HepG2 (cell line): ENCODE results near the gene SLC13A3. TPM values are rescaled to one million over a fixed set of nuclear protein-coding genes. Genes with fewer than 3 reads are reported as not detected.

ENCODE experiments used
- BORCS8-MEF2B ChIP-seq: sonication (generic); formaldehyde crosslinking; IDR thresholded peaks from 2 replicates; pipeline ENCODE4 v1.8.0; 2022; ENCODE audit warnings: mild to moderate bottlenecking, missing genetic modification reagents
- CAMTA2 ChIP-seq: sonication (generic); formaldehyde crosslinking; IDR thresholded peaks from 2 replicates; pipeline ENCODE4 v1.4.0; 2020; ENCODE audit warnings: mild to moderate bottlenecking, missing genetic modification reagents, borderline replicate concordance
- CCDC6 ChIP-seq: sonication (generic); formaldehyde crosslinking; IDR thresholded peaks from 2 replicates; pipeline ENCODE4 v1.8.1; 2022; ENCODE audit warnings: mild to moderate bottlenecking, missing genetic modification reagents, moderate library complexity
- CENPBD1 ChIP-seq: sonication (generic); formaldehyde crosslinking; IDR thresholded peaks from 2 replicates; pipeline ENCODE4 v1.8.0; 2022; ENCODE audit warnings: missing genetic modification reagents, low read depth, mild to moderate bottlenecking, borderline replicate concordance
- ETS1 ChIP-seq: sonication (generic); formaldehyde crosslinking; IDR thresholded peaks from 2 replicates; pipeline ENCODE4 v1.4.0; 2020; ENCODE audit warnings: missing genetic modification reagents
- FOSL2 ChIP-seq: sonication (generic); formaldehyde crosslinking; IDR thresholded peaks from 2 replicates; pipeline ENCODE4 v1.4.0; 2020; ENCODE audit warnings: missing genetic modification reagents
- HNRNPH1 ChIP-seq: fragments of 200-400 bp; formaldehyde crosslinking; optimal IDR thresholded peaks from 2 replicates; pipeline ENCODE3; 2017; ENCODE audit warnings: mild to moderate bottlenecking, low read depth, low read length
- KDM4B ChIP-seq: sonication (generic); formaldehyde crosslinking; IDR thresholded peaks from 2 replicates; pipeline ENCODE4 v1.4.0; 2020; ENCODE audit warnings: missing genetic modification reagents
- LCORL ChIP-seq, 2 experiments: fragments of 450-650 bp in 1 of 2; sonication (generic) in 1 of 2; formaldehyde crosslinking in 1 of 2; IDR thresholded peaks; 2 replicates each; pipeline versions ENCODE4 v1.5.0 to v1.6.1; 2017 to 2020; ENCODE audit warnings: antibody characterized with exemption in 1 of 2, missing genetic modification reagents in 1 of 2
- SATB2 ChIP-seq: sonication (generic); formaldehyde crosslinking; IDR thresholded peaks from 2 replicates; pipeline ENCODE4 v1.5.0; 2020; ENCODE audit warnings: missing genetic modification reagents
- SMYD3 ChIP-seq: sonication (generic); formaldehyde crosslinking; IDR thresholded peaks from 2 replicates; pipeline ENCODE4 v1.8.1; 2023; ENCODE audit warnings: mild to moderate bottlenecking, missing genetic modification reagents
- SUZ12 ChIP-seq: fragments of 150-350 bp; IDR thresholded peaks from 2 replicates; pipeline ENCODE4 v1.6.1; 2014; ENCODE audit warnings: low read depth, low read length
- ZBTB1 ChIP-seq: sonication (generic); formaldehyde crosslinking; IDR thresholded peaks from 2 replicates; pipeline ENCODE4 v1.4.0; 2020; ENCODE audit warnings: missing genetic modification reagents, borderline replicate concordance
- ZBTB37 ChIP-seq: sonication (generic); formaldehyde crosslinking; IDR thresholded peaks from 2 replicates; pipeline ENCODE4 v1.4.0; 2020; ENCODE audit warnings: mild to moderate bottlenecking, missing genetic modification reagents
- ZBTB42 ChIP-seq: sonication (generic); formaldehyde crosslinking; IDR thresholded peaks from 2 replicates; pipeline ENCODE4 v1.5.0; 2020; ENCODE audit warnings: mild to moderate bottlenecking, missing genetic modification reagents
- ZFP36L1 ChIP-seq: sonication (generic); formaldehyde crosslinking; IDR thresholded peaks from 2 replicates; pipeline ENCODE4 v1.8.0; 2022; ENCODE audit warnings: mild to moderate bottlenecking, missing genetic modification reagents, moderate library complexity
- ZFP36L2 ChIP-seq: sonication (generic); formaldehyde crosslinking; IDR thresholded peaks from 2 replicates; pipeline ENCODE4 v1.4.0; 2020; ENCODE audit warnings: missing genetic modification reagents
- ZMYM4 ChIP-seq: sonication (generic); formaldehyde crosslinking; IDR thresholded peaks from 2 replicates; pipeline ENCODE4 v1.8.1; 2023; ENCODE audit warnings: mild to moderate bottlenecking, missing genetic modification reagents
- ZNF34 ChIP-seq: sonication (generic); formaldehyde crosslinking; IDR thresholded peaks from 2 replicates; pipeline ENCODE4 v1.4.0; 2020; ENCODE audit warnings: mild to moderate bottlenecking, missing genetic modification reagents, borderline replicate concordance
- ZNF430 ChIP-seq: sonication (generic); formaldehyde crosslinking; IDR thresholded peaks from 2 replicates; pipeline ENCODE4 v1.9.0; 2021; ENCODE audit warnings: mild to moderate bottlenecking, missing genetic modification reagents
- ZNF577 ChIP-seq: sonication (generic); formaldehyde crosslinking; IDR thresholded peaks from 2 replicates; pipeline ENCODE4 v1.4.0; 2020; ENCODE audit warnings: mild to moderate bottlenecking, low read depth, missing genetic modification reagents, borderline replicate concordance
- ZNF724P ChIP-seq: sonication (generic); formaldehyde crosslinking; IDR thresholded peaks from 2 replicates; pipeline ENCODE4 v1.8.0; 2022; ENCODE audit warnings: missing genetic modification reagents, borderline replicate concordance
- ZSCAN21 ChIP-seq: sonication (generic); formaldehyde crosslinking; IDR thresholded peaks from 2 replicates; pipeline ENCODE4 v1.8.0; 2022; ENCODE audit warnings: mild to moderate bottlenecking, missing genetic modification reagents, moderate library complexity, borderline replicate concordance
- polyA plus RNA-seq, 8 experiments: library from polyadenylated mRNA; depleted of rRNA in 3 of 8; stranded (reverse) in 7 of 8; unstranded in 1 of 8; fragments of >200 nt; fragmentation: Illumina TruSeq in 4 of 8; extraction: Trizol in 4 of 8; gene quantifications; 2 replicates each; pipeline versions ENCODE4 v1.2.1 to v1.2.3, GENCODE V29; 2011 to 2016; ENCODE audit warnings: low read depth in 4 of 8, missing spikeins in 1 of 8, mixed read lengths in 1 of 8; ENCODE audit not compliant: insufficient read depth in 1 of 8
- total RNA-seq, 5 experiments: library from RNA; depleted of rRNA; stranded (reverse); fragments of >200 nt; fragmentation: Illumina TruSeq; extraction: Trizol; gene quantifications; 2 replicates each; pipeline ENCODE4 v1.2.3, GENCODE V29; 2016; ENCODE audit warnings: low read depth in 1 of 5
- TF ChIP-seq, protein P1 (sequence below): sonication (generic); formaldehyde crosslinking; IDR thresholded peaks from 2 replicates; pipeline ENCODE4 v1.5.1; 2020; ENCODE audit warnings: missing genetic modification reagents, mild to moderate bottlenecking, borderline replicate concordance

Gene SLC13A3
- total and polyA plus RNA-seq, 2 of the 13 experiments (the other 11 are each of a cell fraction or from before 2014, with no cell fraction given), result 66.5 to 76.0 TPM

- no peak for TF ChIP-seq ZBTB1 (CRISPR knock-in tag)
- no peak for TF ChIP-seq ZMYM4 (CRISPR knock-in tag)
- TF ChIP-seq, protein P1, sequence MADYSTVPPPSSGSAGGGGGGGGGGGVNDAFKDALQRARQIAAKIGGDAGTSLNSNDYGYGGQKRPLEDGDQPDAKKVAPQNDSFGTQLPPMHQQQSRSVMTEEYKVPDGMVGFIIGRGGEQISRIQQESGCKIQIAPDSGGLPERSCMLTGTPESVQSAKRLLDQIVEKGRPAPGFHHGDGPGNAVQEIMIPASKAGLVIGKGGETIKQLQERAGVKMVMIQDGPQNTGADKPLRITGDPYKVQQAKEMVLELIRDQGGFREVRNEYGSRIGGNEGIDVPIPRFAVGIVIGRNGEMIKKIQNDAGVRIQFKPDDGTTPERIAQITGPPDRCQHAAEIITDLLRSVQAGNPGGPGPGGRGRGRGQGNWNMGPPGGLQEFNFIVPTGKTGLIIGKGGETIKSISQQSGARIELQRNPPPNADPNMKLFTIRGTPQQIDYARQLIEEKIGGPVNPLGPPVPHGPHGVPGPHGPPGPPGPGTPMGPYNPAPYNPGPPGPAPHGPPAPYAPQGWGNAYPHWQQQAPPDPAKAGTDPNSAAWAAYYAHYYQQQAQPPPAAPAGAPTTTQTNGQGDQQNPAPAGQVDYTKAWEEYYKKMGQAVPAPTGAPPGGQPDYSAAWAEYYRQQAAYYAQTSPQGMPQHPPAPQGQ (CRISPR knock-in tag), result no peak
- TF ChIP-seq CAMTA2, result no peak
- TF ChIP-seq CCDC6, result no peak
- no peak for TF ChIP-seq KDM4B (CRISPR knock-in tag)
- TF ChIP-seq SMYD3, result no peak
- no peak for TF ChIP-seq ZNF34 (CRISPR knock-in tag)
- no peak for TF ChIP-seq ZBTB37
- TF ChIP-seq ZNF430, result no peak
- TF ChIP-seq FOSL2 (CRISPR knock-in tag), result peak; percentile 36; the same call in 1 of the 2 replicates
- no peak for TF ChIP-seq ZFP36L2 (CRISPR knock-in tag)
- no peak for TF ChIP-seq LCORL (IDR thresholded peaks at IDR 0.05)
- no peak for TF ChIP-seq LCORL (CRISPR knock-in tag; IDR thresholded peaks at IDR 0.05)
- no peak for TF ChIP-seq ZBTB42 (CRISPR knock-in tag)
- peak; percentile 70; the same call in 1 of the 2 replicates for TF ChIP-seq ZSCAN21 (CRISPR knock-in tag)
- no peak for TF ChIP-seq ZNF577
- TF ChIP-seq ZFP36L1 (CRISPR knock-in tag), result no peak; the same call in 1 of the 2 replicates
- no peak for TF ChIP-seq CENPBD1
- TF ChIP-seq SATB2 (CRISPR knock-in tag), result no peak
- no peak for TF ChIP-seq SUZ12
- TF ChIP-seq BORCS8-MEF2B (CRISPR knock-in tag), result peak; percentile 45
- TF ChIP-seq HNRNPH1, result no peak
- 0 out of 2 replicates have a peak, but pooled peaks have one; percentile 2 for TF ChIP-seq ZNF724P
- TF ChIP-seq ETS1 (CRISPR knock-in tag), result no peak
These were observed 43.3 kb downstream of the SLC13A3 start (continued) for GRCh38 chr20:46607849-46608497.
